IMR-90 (cell line): ENCODE results near the gene NOL4L. TPM values are rescaled to one million over a fixed set of nuclear protein-coding genes. Genes with fewer than 3 reads are reported as not detected.

ENCODE experiments used
- ATAC-seq: fragments of 200-7000 bp; cut with Tn5 transposase; 2 replicates; pipeline ENCODE4 v1.9.1; 2020; ENCODE audit warnings: low read depth, mild to moderate bottlenecking, moderate library complexity
- BruUV-seq: library from RNA; stranded (reverse); fragments of 400-500 nt; replicated peaks from 2 replicates; lab custom pipeline; 2021; lab: Mats Ljungman, UMichigan
- CTCF ChIA-PET: fragments of 300-600 bp; formaldehyde crosslinking; extraction: SDS; loops from one replicate; lab custom pipeline; 2021; ENCODE audit warnings: antibody characterized with exemption; lab: Yijun Ruan, JAX
- POLR2A ChIA-PET: fragments of 300-600 bp; sonication (Branson Sonifier 250); formaldehyde crosslinking; loops from one replicate; lab custom pipeline; 2022; ENCODE audit warnings: antibody characterized with exemption; ENCODE audit not compliant: unreplicated experiment; lab: Charles Lee
- DNase-seq: peaks from one replicate; pipeline ENCODE4 v3.0.0; 2013
- H2AFZ ChIP-seq: replicated peaks from 2 replicates; pipeline ENCODE3; 2013; ENCODE audit warnings: low read length, mild to moderate bottlenecking; ENCODE audit not compliant: poor library complexity
- H2AK5ac ChIP-seq: 2 replicates; pipeline ENCODE4 v1.6.1; 2013; ENCODE audit warnings: low read depth, low read length, inconsistent platforms
- H2AK9ac ChIP-seq: replicated peaks from 2 replicates; pipeline ENCODE3; 2013; ENCODE audit warnings: mild to moderate bottlenecking, low read depth, low read length, moderate library complexity; ENCODE audit not compliant: poor library complexity
- H2BK120ac ChIP-seq: 2 replicates; pipeline ENCODE4 v1.6.1; 2013; ENCODE audit warnings: low read depth, low read length, inconsistent platforms
- H2BK15ac ChIP-seq: 3 replicates; pipeline ENCODE4 v1.6.1; 2013; ENCODE audit warnings: low read depth, low read length, inconsistent platforms
- H2BK20ac ChIP-seq: 2 replicates; pipeline ENCODE4 v1.6.1; 2013; ENCODE audit warnings: low read depth, mild to moderate bottlenecking, inconsistent platforms, low read length, moderate library complexity
- H2BK5ac ChIP-seq: 2 replicates; pipeline ENCODE4 v1.6.1; 2013; ENCODE audit warnings: mild to moderate bottlenecking, low read depth, low read length, inconsistent platforms; ENCODE audit not compliant: poor library complexity, severe bottlenecking
- H3K14ac ChIP-seq: replicated peaks from 2 replicates; pipeline ENCODE4 v1.6.1; 2013; ENCODE audit warnings: low read depth, low read length, inconsistent platforms
- H3K18ac ChIP-seq: 2 replicates; pipeline ENCODE4 v1.6.1; 2013; ENCODE audit warnings: low read depth, low read length, control low read depth
- H3K23ac ChIP-seq: 2 replicates; pipeline ENCODE4 v1.6.1; 2013; ENCODE audit warnings: low read depth, low read length, inconsistent platforms
- H3K27ac ChIP-seq: 2 replicates; pipeline ENCODE4 v1.5.1; 2013; ENCODE audit warnings: mild to moderate bottlenecking, control low read depth, low read length; ENCODE audit not compliant: insufficient read depth
- H3K27me3 ChIP-seq: 2 replicates; pipeline ENCODE4 v1.6.1; 2013; ENCODE audit warnings: low read length; ENCODE audit not compliant: control insufficient read depth, insufficient read depth
- H3K36me3 ChIP-seq: 2 replicates; pipeline ENCODE4 v1.6.1; 2013; ENCODE audit warnings: low read length, mixed read lengths; ENCODE audit not compliant: control insufficient read depth, insufficient read depth
- H3K4ac ChIP-seq: 2 replicates; pipeline ENCODE4 v1.6.1; 2013; ENCODE audit warnings: low read depth, low read length, inconsistent platforms
- H3K4me1 ChIP-seq: 2 replicates; pipeline ENCODE4 v1.6.1; 2013; ENCODE audit warnings: low read length, mixed read lengths; ENCODE audit not compliant: control insufficient read depth, insufficient read depth
- H3K4me2 ChIP-seq: 2 replicates; pipeline ENCODE4 v1.6.1; 2013; ENCODE audit warnings: low read depth, mild to moderate bottlenecking, control low read depth, low read length, moderate library complexity
- H3K4me3 ChIP-seq: 2 replicates; pipeline ENCODE4 v1.5.1; 2013; ENCODE audit warnings: low read depth, mild to moderate bottlenecking, control low read depth, low read length, moderate library complexity; ENCODE audit not compliant: insufficient read depth
- H3K56ac ChIP-seq: 2 replicates; pipeline ENCODE4 v1.6.1; 2013; ENCODE audit warnings: low read length, inconsistent platforms; ENCODE audit not compliant: insufficient read depth; ENCODE audit errors: extremely low read depth
- H3K79me1 ChIP-seq, 2 experiments: 2 replicates each; pipeline ENCODE4 v1.6.1; 2013; ENCODE audit warnings: low read length in 2 of 2, inconsistent platforms in 1 of 2, low read depth in 1 of 2
- H3K9ac ChIP-seq: 2 replicates; pipeline ENCODE4 v1.6.1; 2013; ENCODE audit warnings: low read depth, low read length, control low read depth
- H3K9me1 ChIP-seq: 2 replicates; pipeline ENCODE4 v1.6.1; 2013; ENCODE audit warnings: low read length, inconsistent platforms; ENCODE audit not compliant: insufficient read depth
- H3K9me3 ChIP-seq: 2 replicates; pipeline ENCODE4 v1.6.1; 2013; ENCODE audit warnings: low read length; ENCODE audit not compliant: control insufficient read depth, insufficient read depth
- H4K20me1 ChIP-seq: 2 replicates; pipeline ENCODE4 v1.6.1; 2013; ENCODE audit warnings: low read length, inconsistent platforms; ENCODE audit not compliant: insufficient read depth
- H4K5ac ChIP-seq: 2 replicates; pipeline ENCODE4 v1.6.1; 2013; ENCODE audit warnings: mild to moderate bottlenecking, low read depth, low read length, control low read depth
- H4K8ac ChIP-seq, 2 experiments: 2 replicates each; pipeline ENCODE4 v1.6.1; 2013; ENCODE audit warnings: low read depth in 2 of 2, low read length in 2 of 2, control low read depth in 1 of 2, inconsistent platforms in 1 of 2
- H4K91ac ChIP-seq: 2 replicates; pipeline ENCODE4 v1.6.1; 2013; ENCODE audit warnings: low read depth, low read length, inconsistent platforms; ENCODE audit not compliant: insufficient read depth
- BHLHE40 ChIP-seq: fragments of 150-350 bp; IDR thresholded peaks from 2 replicates; pipeline ENCODE4 v1.6.1; 2016; ENCODE audit warnings: mild to moderate bottlenecking, low read depth, low read length
- CEBPB ChIP-seq: IDR thresholded peaks from 2 replicates; pipeline ENCODE4 v1.6.1; 2012; ENCODE audit warnings: low read depth, low read length, improper control_type of control experiment
- FOS ChIP-seq: fragments of 150-350 bp; IDR thresholded peaks from 2 replicates; pipeline ENCODE4 v1.6.1; 2016; ENCODE audit warnings: low read depth, low read length
- MAFK ChIP-seq: IDR thresholded peaks from 2 replicates; pipeline ENCODE4 v1.6.1; 2012; ENCODE audit warnings: low read depth, low read length, improper control_type of control experiment
- MAZ ChIP-seq: IDR thresholded peaks from 2 replicates; pipeline ENCODE4 v1.6.1; 2012; ENCODE audit warnings: low read depth, mild to moderate bottlenecking, low read length, improper control_type of control experiment, moderate library complexity, borderline replicate concordance
- MXI1 ChIP-seq: IDR thresholded peaks from 2 replicates; pipeline ENCODE4 v1.6.1; 2012; ENCODE audit warnings: low read depth, mild to moderate bottlenecking, low read length, moderate library complexity, borderline replicate concordance
- NFE2L2 ChIP-seq: fragments of 150-350 bp; IDR thresholded peaks from 2 replicates; pipeline ENCODE4 v1.6.1; 2016; ENCODE audit warnings: low read depth, mild to moderate bottlenecking, low read length
- SMC3 ChIP-seq: fragments of 150-350 bp; IDR thresholded peaks from 2 replicates; pipeline ENCODE4 v1.6.1; 2016; ENCODE audit warnings: low read depth, mild to moderate bottlenecking, antibody characterized with exemption, low read length, moderate library complexity
- USF2 ChIP-seq: fragments of 150-350 bp; IDR thresholded peaks from 2 replicates; pipeline ENCODE4 v1.6.1; 2017; ENCODE audit warnings: mild to moderate bottlenecking, antibody characterized with exemption, low read length, low read depth
- WGBS, 2 experiments: methylation state at CpG; one replicate each; pipeline versions ENCODE4 v1.1.5 to v1.1.7; 2013; ENCODE audit warnings: missing lambda C conversion rate in 2 of 2; ENCODE audit not compliant: insufficient read length in 1 of 2; ENCODE audit errors: extremely low coverage in 2 of 2; 5-methylcytosine and 5-hydroxymethylcytosine counted together
- dilution Hi-C: fragments of 300-500 bp; cut with HindIII; formaldehyde crosslinking; loops from one replicate; pipeline ENCODE4 v1.14.3; 2018; ENCODE audit warnings: low sequenced_read_pairs; ENCODE audit not compliant: unreplicated experiment
- in situ Hi-C: fragments of 300-500 bp; cut with MboI; formaldehyde crosslinking; loops from 3 replicates; pipeline ENCODE4 v1.14.3; 2019; ENCODE audit warnings: low sequenced_read_pairs, inconsistent platforms, mixed read lengths
- intact Hi-C: fragments of 100-400 bp; cut with micrococcal nuclease; formaldehyde crosslinking; loops from 2 replicates; pipeline ENCODE4 v1.10.0; 2022
- polyA plus RNA-seq, 3 experiments: library from polyadenylated mRNA; depleted of rRNA; stranded (reverse); fragments of >200 nt; gene quantifications; 2 replicates each; pipeline ENCODE4 v1.2.3, GENCODE V29; 2012; ENCODE audit warnings: low replicate concordance in 1 of 3
- total RNA-seq: library from RNA; depleted of rRNA; stranded (reverse); fragments of >200 nt; gene quantifications from 2 replicates; pipeline ENCODE4 v1.2.3, GENCODE V29; 2012

Gene NOL4L
- total and polyA plus RNA-seq, 2 of the 4 experiments (the other 2 are of a cell fraction): 4.7 to 13.3 TPM

GRCh38 chr20:32609111-32609773, 24.1 kb upstream of the NOL4L start:
- Histone ChIP-seq H3K9me1 (no peaks in the 10 kb centered on the region), H4K8ac (no peak overlapping the region), H2BK15ac (no peak overlapping the region), H3K9ac (no peak overlapping the region), H3K14ac (no peak overlapping the region), H3K36me3 (no peaks in the 10 kb centered on the region), H2AK9ac (no peak overlapping the region), H2BK120ac (no peak overlapping the region), H4K20me1 (no peaks in the 10 kb centered on the region; the same call in 1 of the 2 replicates), H3K4me3 (no peak overlapping the region), H3K4ac (no peak overlapping the region), H3K27ac (no peak overlapping the region), H4K91ac (no peak overlapping the region), H4K5ac (no peak overlapping the region), H2AK5ac (no peak overlapping the region), H3K79me1 (no peaks in the 10 kb centered on the region), H3K4me2 (no peak overlapping the region), H3K4me1 (no peaks in the 10 kb centered on the region), H3K9me3 (no peaks in the 10 kb centered on the region), H3K27me3 (peaks cover 64% of the 10 kb centered on the region), H3K23ac (no peak overlapping the region), H2AFZ (no peak overlapping the region), H2BK20ac (no peak overlapping the region), H2BK5ac (no peak overlapping the region), H3K56ac (no peak overlapping the region), H3K18ac (no peak overlapping the region)
- TF ChIP-seq CEBPB (no peak), MAFK (no peak), USF2 (no peak), NFE2L2 (no peak), MXI1 (no peak), SMC3 (no peak), MAZ (no peak), FOS (no peak), BHLHE40 (no peak)
- ChIA-PET POLR2A (no interaction called here), CTCF (no interaction called here)
- intact Hi-C loops: no loop called here
- in situ Hi-C loops: no loop called here
- DNase-seq (no peak), ATAC-seq (no peak)
- WGBS, 2 experiments: 72% methylated on average over 12 of the region's 14 CpGs; no CpG with 5 or more reads in 1 of the 2 experiments
- no TSS peak for BruUV-seq
- dilution Hi-C loops: no loop called here
